Measurements from ENCODE around the gene CRACDL.
A peak's percentile ranks its signal among the peaks of the same experiment; 100 is the strongest.

The CRACDL gene

GRCh38 chr2:98849113-98849512 lies 86.9 kb downstream of the CRACDL start:
- DNase-seq, result no peak

- no peak for DNase-seq
These were observed 88.2 kb downstream of the CRACDL start for GRCh38 chr2:98847853-98848252.

GRCh38 chr2:98846041-98846440 lies 90.0 kb downstream of the CRACDL start:
- DNase-seq, result no peak

- DNase-seq, result no peak
These were observed 93.9 kb downstream of the CRACDL start for GRCh38 chr2:98842136-98842535.

GRCh38 chr2:98839292-98839691 lies 96.7 kb downstream of the CRACDL start:
- no peak for DNase-seq

- no peak for DNase-seq
These were observed 100.1 kb downstream of the CRACDL start for GRCh38 chr2:98835831-98836385.

- no peak for DNase-seq
These were observed 102.1 kb downstream of the CRACDL start for GRCh38 chr2:98833917-98834263.

GRCh38 chr2:98833172-98833916 lies 102.7 kb downstream of the CRACDL start:
- no peak for DNase-seq

GRCh38 chr2:98832172-98832571 lies 103.9 kb downstream of the CRACDL start:
- DNase-seq, result no peak

- DNase-seq, result no peak
These were observed 105.4 kb downstream of the CRACDL start for GRCh38 chr2:98830571-98831145.

GRCh38 chr2:98829581-98830270 lies 106.3 kb downstream of the CRACDL start:
- no peak for DNase-seq

- no peak for DNase-seq
These were observed 107.1 kb downstream of the CRACDL start for GRCh38 chr2:98828793-98829371.

- no peak for DNase-seq
These were observed 107.7 kb downstream of the CRACDL start for GRCh38 chr2:98828369-98828744.

GRCh38 chr2:98827625-98828368 lies 108.2 kb downstream of the CRACDL start:
- no peak for DNase-seq

- no peak for DNase-seq
These were observed 109.2 kb downstream of the CRACDL start for GRCh38 chr2:98826856-98827255.

- no peak for DNase-seq
These were observed 110.2 kb downstream of the CRACDL start for GRCh38 chr2:98825858-98826257.

- no peak for DNase-seq
These were observed 110.6 kb downstream of the CRACDL start for GRCh38 chr2:98825404-98825803.

GRCh38 chr2:98825020-98825350 lies 111.0 kb downstream of the CRACDL start:
- DNase-seq, result no peak

- peak; percentile 43 for DNase-seq
These were observed 111.6 kb downstream of the CRACDL start for GRCh38 chr2:98824256-98825019.

GRCh38 chr2:98823196-98824170 lies 112.5 kb downstream of the CRACDL start:
- DNase-seq, result no peak
